ENCODE measurements around the gene CSF3. TPM values are rescaled to one million over a fixed set of nuclear protein-coding genes. Genes with fewer than 3 reads are reported as not detected.

Gene CSF3
- total and polyA plus RNA-seq, 2 of the 4 experiments (the other 2 are of a cell fraction): not detected

Small RNAs within 50 kb of the gene (microRNA-seq; reads per million reads assigned to microRNA genes)
- gene MIR6884 (ENCODE audit: unreplicated experiment): not detected
- 3.1 reads per million for gene SNORD124 (ENCODE audit: insufficient read depth, insufficient read length)

Small RNAs within 50 kb of the gene (small RNA-seq; reads per million reads assigned to genes)
- gene SNORD124: 44.1 to 340 (median 159) reads per million in 5 experiments

Other genes starting within 250 kb of the CSF3 start
- not detected in 2 replicates for gene IKZF3, start 151.1 kb upstream of the CSF3 start, total RNA-seq (2012; rRNA removed)
- gene IKZF3, start 151.1 kb upstream of the CSF3 start, polyA plus RNA-seq (2012; rRNA removed): not detected in 2 replicates
- gene ZPBP2, start 147.2 kb upstream of the CSF3 start, total RNA-seq (2012; rRNA removed): not detected in 2 replicates
- not detected in 2 replicates for gene ZPBP2, start 147.2 kb upstream of the CSF3 start, polyA plus RNA-seq (2012; rRNA removed)
- 1.4 and 1.7 TPM in 2 replicates for gene GSDMB, start 96.8 kb upstream of the CSF3 start, total RNA-seq (2012; rRNA removed)
- 5.1 and 7.5 TPM in 2 replicates for gene GSDMB, start 96.8 kb upstream of the CSF3 start, polyA plus RNA-seq (2012; rRNA removed)
- gene ORMDL3, start 87.8 kb upstream of the CSF3 start, total RNA-seq (2012; rRNA removed): 45.7 and 46.4 TPM in 2 replicates
- 68.9 and 78.6 TPM in 2 replicates for gene ORMDL3, start 87.8 kb upstream of the CSF3 start, polyA plus RNA-seq (2012; rRNA removed)
- gene LRRC3C, start 87.7 kb upstream of the CSF3 start, total RNA-seq (2012; rRNA removed): not detected in 2 replicates
- gene LRRC3C, start 87.7 kb upstream of the CSF3 start, polyA plus RNA-seq (2012; rRNA removed): not detected in 2 replicates
- not detected in 2 replicates for gene GSDMA, start 52.4 kb upstream of the CSF3 start, total RNA-seq (2012; rRNA removed)
- gene GSDMA, start 52.4 kb upstream of the CSF3 start, polyA plus RNA-seq (2012; rRNA removed): 0.04 TPM in 1 of 2 replicates, not detected in the other
- 123 and 125 TPM in 2 replicates for gene PSMD3, start 34.6 kb upstream of the CSF3 start, total RNA-seq (2012; rRNA removed)
- gene PSMD3, start 34.6 kb upstream of the CSF3 start, polyA plus RNA-seq (2012; rRNA removed): 154 and 155 TPM in 2 replicates
- gene MED24, start 39.0 kb downstream of the CSF3 start, total RNA-seq (2012; rRNA removed): 18.6 and 25.8 TPM in 2 replicates
- 73.6 and 79.0 TPM in 2 replicates for gene MED24, start 39.0 kb downstream of the CSF3 start, polyA plus RNA-seq (2012; rRNA removed)
- gene THRA, start 47.5 kb downstream of the CSF3 start, total RNA-seq (2012; rRNA removed): 20.8 and 22.0 TPM in 2 replicates
- gene THRA, start 47.5 kb downstream of the CSF3 start, polyA plus RNA-seq (2012; rRNA removed): 21.9 and 23.4 TPM in 2 replicates
- 0.28 and 0.36 TPM in 2 replicates for gene NR1D1, start 85.1 kb downstream of the CSF3 start, total RNA-seq (2012; rRNA removed)
- gene NR1D1, start 85.1 kb downstream of the CSF3 start, polyA plus RNA-seq (2012; rRNA removed): 4.4 and 7.2 TPM in 2 replicates
- gene MSL1, start 106.5 kb downstream of the CSF3 start, total RNA-seq (2012; rRNA removed): 28.3 and 29.7 TPM in 2 replicates
- 38.4 and 48.4 TPM in 2 replicates for gene MSL1, start 106.5 kb downstream of the CSF3 start, polyA plus RNA-seq (2012; rRNA removed)
- gene CASC3, start 125.1 kb downstream of the CSF3 start, total RNA-seq (2012; rRNA removed): 24.4 and 25.1 TPM in 2 replicates
- gene CASC3, start 125.1 kb downstream of the CSF3 start, polyA plus RNA-seq (2012; rRNA removed): 36.2 and 38.9 TPM in 2 replicates
- 0.28 and 0.54 TPM in 2 replicates for gene RAPGEFL1, start 162.0 kb downstream of the CSF3 start, total RNA-seq (2012; rRNA removed)
- gene RAPGEFL1, start 162.0 kb downstream of the CSF3 start, polyA plus RNA-seq (2012; rRNA removed): 5.6 and 6.3 TPM in 2 replicates
- gene WIPF2, start 203.9 kb downstream of the CSF3 start, total RNA-seq (2012; rRNA removed): 2.0 and 2.8 TPM in 2 replicates
- gene WIPF2, start 203.9 kb downstream of the CSF3 start, polyA plus RNA-seq (2012; rRNA removed): 8.9 and 10.4 TPM in 2 replicates